ENCODE measurements around the gene GALNT10. TPM values are rescaled to one million over a fixed set of nuclear protein-coding genes. Genes with fewer than 3 reads are reported as not detected.

GALNT10 gene
- total RNA-seq, 2 donors from 2014 or later, result 30.2 to 43.4 TPM

- no peak overlapping the region for H3K27ac Mint-ChIP-seq
- peaks cover 14% of the 10 kb centered on the region for H3K27me3 Mint-ChIP-seq (ENCODE audit: insufficient read depth)
- H3K4me3 Mint-ChIP-seq, result no peak overlapping the region
- H3K27me3 ChIP-seq (ENCODE audit: control insufficient read depth, insufficient read depth, low read length, poor library complexity, severe bottlenecking), result no peaks in the 10 kb centered on the region
- no peaks in the 10 kb centered on the region for H3K9me3 ChIP-seq (ENCODE audit: control insufficient read depth, low read length)
- WGBS, 2 experiments (ENCODE audit: insufficient coverage in 1 of 2, insufficient read length in 1 of 2), result 83 to 89% methylated on average over 3 to 5 of the region's 5 CpGs
- H3K9me3 Mint-ChIP-seq, result no peaks in the 10 kb centered on the region
- no peak for TF ChIP-seq CTCF (conservative IDR thresholded peaks at IDR 0.05)
- no peak overlapping the region for H3K4me3 ChIP-seq (ENCODE audit: low read length)
- H3K4me1 Mint-ChIP-seq, result peaks cover 18% of the 10 kb centered on the region
- no peaks in the 10 kb centered on the region for H3K36me3 Mint-ChIP-seq (ENCODE audit: low read depth)
- H3K27ac ChIP-seq (ENCODE audit: low read depth, low read length), result no peak overlapping the region
- no peaks in the 10 kb centered on the region for H3K4me1 ChIP-seq (ENCODE audit: control insufficient read depth, insufficient read depth, low read length)
- H3K9ac ChIP-seq (ENCODE audit: extremely low read depth, low read length, poor library complexity, severe bottlenecking), result no peak overlapping the region
- H3K36me3 ChIP-seq (ENCODE audit: control insufficient read depth, insufficient read depth, low read length), result no peaks in the 10 kb centered on the region
- DNase-seq, result no peak
These were observed 159.2 kb downstream of the GALNT10 start for GRCh38 chr5:154349626-154350264.

- H3K27me3 Mint-ChIP-seq (ENCODE audit: insufficient read depth), result peaks cover 14% of the 10 kb centered on the region
- H3K36me3 ChIP-seq (ENCODE audit: control insufficient read depth, insufficient read depth, low read length), result no peaks in the 10 kb centered on the region
- H3K4me3 Mint-ChIP-seq, result no peak overlapping the region
- H3K27ac Mint-ChIP-seq, result no peak overlapping the region
- DNase-seq, result no peak
- peaks cover 31% of the 10 kb centered on the region for H3K4me1 Mint-ChIP-seq
- H3K4me3 ChIP-seq (ENCODE audit: low read length), result no peak overlapping the region
- no peaks in the 10 kb centered on the region for H3K9me3 ChIP-seq (ENCODE audit: control insufficient read depth, low read length)
- no peak overlapping the region for H3K9ac ChIP-seq (ENCODE audit: extremely low read depth, low read length, poor library complexity, severe bottlenecking)
- no peaks in the 10 kb centered on the region for H3K9me3 Mint-ChIP-seq
- TF ChIP-seq CTCF (conservative IDR thresholded peaks at IDR 0.05), result no peak
- no peaks in the 10 kb centered on the region for H3K36me3 Mint-ChIP-seq (ENCODE audit: low read depth)
- H3K27me3 ChIP-seq (ENCODE audit: control insufficient read depth, insufficient read depth, low read length, poor library complexity, severe bottlenecking), result no peaks in the 10 kb centered on the region
- H3K4me1 ChIP-seq (ENCODE audit: control insufficient read depth, insufficient read depth, low read length), result no peaks in the 10 kb centered on the region
- no peak overlapping the region for H3K27ac ChIP-seq (ENCODE audit: low read depth, low read length)
These were observed 160.6 kb downstream of the GALNT10 start for GRCh38 chr5:154351141-154351540.

GRCh38 chr5:154351566-154351965 lies 161.0 kb downstream of the GALNT10 start:
- H3K9ac ChIP-seq (ENCODE audit: extremely low read depth, low read length, poor library complexity, severe bottlenecking), result no peak overlapping the region
- no peaks in the 10 kb centered on the region for H3K4me1 ChIP-seq (ENCODE audit: control insufficient read depth, insufficient read depth, low read length)
- no peaks in the 10 kb centered on the region for H3K9me3 ChIP-seq (ENCODE audit: control insufficient read depth, low read length)
- Mint-ChIP-seq H3K9me3 (no peaks in the 10 kb centered on the region), H3K4me1 (peaks cover 33% of the 10 kb centered on the region), H3K27me3 (ENCODE audit: insufficient read depth) (peaks cover 14% of the 10 kb centered on the region), H3K4me3 (no peak overlapping the region), H3K27ac (no peak overlapping the region), H3K36me3 (ENCODE audit: low read depth) (no peaks in the 10 kb centered on the region)
- TF ChIP-seq CTCF (conservative IDR thresholded peaks at IDR 0.05), result no peak
- no peaks in the 10 kb centered on the region for H3K36me3 ChIP-seq (ENCODE audit: control insufficient read depth, insufficient read depth, low read length)
- no peaks in the 10 kb centered on the region for H3K27me3 ChIP-seq (ENCODE audit: control insufficient read depth, insufficient read depth, low read length, poor library complexity, severe bottlenecking)
- DNase-seq, result no peak
- 90% methylated on average over 3 of the region's 3 CpGs for WGBS, 2 experiments (ENCODE audit: insufficient coverage in 1 of 2, insufficient read length in 1 of 2)
- H3K27ac ChIP-seq (ENCODE audit: low read depth, low read length), result no peak overlapping the region
- H3K4me3 ChIP-seq (ENCODE audit: low read length), result no peak overlapping the region

Data from endodermal cell (in vitro differentiated cells).